Cardiac muscle cell (in vitro differentiated cells and primary cell): ENCODE measurements around the gene USP6. TPM values are rescaled to one million over a fixed set of nuclear protein-coding genes. Genes with fewer than 3 reads are reported as not detected.

Experiments
- DNase-seq, 2 donors: peaks; one replicate each; pipeline versions ENCODE4 v3.0.0 to v3.0.0-alpha.2; 2010 to 2017; ENCODE audit warnings: low read depth in 1 of 2, low spot score in 1 of 2
- H3K27ac ChIP-seq: fragments of 200-600 bp; sonication (generic); 2 replicates; pipeline ENCODE4 v1.5.1; 2016
- H3K27me3 ChIP-seq: fragments of 200-600 bp; sonication (generic); 2 replicates; pipeline ENCODE4 v1.6.0; 2016; ENCODE audit warnings: control low read depth
- H3K36me3 ChIP-seq: fragments of 200-600 bp; sonication (generic); 2 replicates; pipeline ENCODE4 v1.5.1; 2016; ENCODE audit warnings: control low read depth
- H3K4me1 ChIP-seq: fragments of 200-600 bp; sonication (generic); 2 replicates; pipeline ENCODE4 v1.8.1; 2017; ENCODE audit warnings: low read depth, mild to moderate bottlenecking, mixed run types
- H3K4me3 ChIP-seq: fragments of 200-600 bp; sonication (generic); 2 replicates; pipeline ENCODE4 v1.5.1; 2016; ENCODE audit warnings: mild to moderate bottlenecking
- H3K9me3 ChIP-seq: fragments of 200-600 bp; sonication (generic); 2 replicates; pipeline ENCODE4 v1.5.1; 2017; ENCODE audit warnings: low read depth, mild to moderate bottlenecking, control low read depth
- polyA plus RNA-seq: library from polyadenylated mRNA; unstranded; fragments of >200 nt; fragmentation: Nextera tagmentation; extraction: Ambion mirVana; gene quantifications from 2 replicates; pipeline ENCODE4 v1.2.1, GENCODE V29; 2016
- total RNA-seq: library from RNA; depleted of rRNA; stranded (reverse); fragments of >200 nt; gene quantifications from 2 replicates; pipeline ENCODE4 v1.2.3, GENCODE V29; 2016
- TF ChIP-seq, protein P1 (sequence below): IDR thresholded peaks from 2 replicates; pipeline ENCODE4 v1.5.1; 2012; ENCODE audit warnings: low read depth, mild to moderate bottlenecking, low read length

USP6 gene
- total and polyA plus RNA-seq, 2 experiments from 2014 or later, result 0.03 to 0.53 TPM

DNA sequence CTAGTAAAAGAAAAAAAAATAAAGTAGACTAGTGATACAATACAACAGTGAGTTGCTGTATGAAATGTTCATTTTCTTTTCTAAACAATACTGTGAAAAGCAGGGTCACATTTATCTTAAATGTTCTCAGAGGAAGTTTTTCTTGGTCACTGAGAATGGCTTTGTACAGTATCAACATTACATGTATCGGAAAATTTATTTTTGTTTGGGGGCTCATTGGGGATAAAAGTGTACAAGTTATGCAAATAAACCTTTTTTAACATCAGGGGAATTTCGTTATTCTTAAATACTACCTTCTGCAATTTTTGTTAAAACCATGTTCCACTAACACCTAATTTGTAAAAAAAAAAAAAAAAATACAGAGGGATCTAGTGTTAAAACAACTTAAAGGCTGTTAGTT lies 84.5 kb downstream of the USP6 start:
- TF ChIP-seq, protein P1, sequence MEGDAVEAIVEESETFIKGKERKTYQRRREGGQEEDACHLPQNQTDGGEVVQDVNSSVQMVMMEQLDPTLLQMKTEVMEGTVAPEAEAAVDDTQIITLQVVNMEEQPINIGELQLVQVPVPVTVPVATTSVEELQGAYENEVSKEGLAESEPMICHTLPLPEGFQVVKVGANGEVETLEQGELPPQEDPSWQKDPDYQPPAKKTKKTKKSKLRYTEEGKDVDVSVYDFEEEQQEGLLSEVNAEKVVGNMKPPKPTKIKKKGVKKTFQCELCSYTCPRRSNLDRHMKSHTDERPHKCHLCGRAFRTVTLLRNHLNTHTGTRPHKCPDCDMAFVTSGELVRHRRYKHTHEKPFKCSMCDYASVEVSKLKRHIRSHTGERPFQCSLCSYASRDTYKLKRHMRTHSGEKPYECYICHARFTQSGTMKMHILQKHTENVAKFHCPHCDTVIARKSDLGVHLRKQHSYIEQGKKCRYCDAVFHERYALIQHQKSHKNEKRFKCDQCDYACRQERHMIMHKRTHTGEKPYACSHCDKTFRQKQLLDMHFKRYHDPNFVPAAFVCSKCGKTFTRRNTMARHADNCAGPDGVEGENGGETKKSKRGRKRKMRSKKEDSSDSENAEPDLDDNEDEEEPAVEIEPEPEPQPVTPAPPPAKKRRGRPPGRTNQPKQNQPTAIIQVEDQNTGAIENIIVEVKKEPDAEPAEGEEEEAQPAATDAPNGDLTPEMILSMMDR, result no peak
- no peak overlapping the region for H3K4me3 ChIP-seq
- H3K27ac ChIP-seq, result no peak overlapping the region
- no peak for DNase-seq
- no peaks in the 10 kb centered on the region for H3K36me3 ChIP-seq
- H3K27me3 ChIP-seq, result no peaks in the 10 kb centered on the region
- H3K9me3 ChIP-seq, result no peaks in the 10 kb centered on the region
- H3K4me1 ChIP-seq, result no peaks in the 10 kb centered on the region

DNA sequence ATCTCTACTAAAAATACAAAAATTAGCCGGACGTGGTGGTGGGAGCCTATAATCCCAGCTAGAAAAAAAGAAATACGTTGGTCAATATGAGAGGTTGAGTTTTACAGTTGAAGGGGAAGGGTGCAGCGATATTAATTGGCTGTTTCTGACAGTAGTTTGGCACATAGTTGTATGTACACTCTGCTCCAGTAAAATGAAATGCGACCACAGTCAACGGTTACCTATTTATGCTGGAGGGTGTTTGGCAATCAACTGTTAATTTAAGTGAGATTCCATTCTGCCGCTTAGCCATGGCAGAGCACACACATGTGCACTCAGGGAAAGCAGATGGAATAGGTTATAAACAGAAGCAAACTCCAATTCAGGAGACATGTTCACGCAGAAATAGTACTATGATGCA lies 85.2 kb downstream of the USP6 start:
- TF ChIP-seq, protein P1, result no peak
- no peaks in the 10 kb centered on the region for H3K36me3 ChIP-seq
- H3K4me3 ChIP-seq, result no peak overlapping the region

DNA sequence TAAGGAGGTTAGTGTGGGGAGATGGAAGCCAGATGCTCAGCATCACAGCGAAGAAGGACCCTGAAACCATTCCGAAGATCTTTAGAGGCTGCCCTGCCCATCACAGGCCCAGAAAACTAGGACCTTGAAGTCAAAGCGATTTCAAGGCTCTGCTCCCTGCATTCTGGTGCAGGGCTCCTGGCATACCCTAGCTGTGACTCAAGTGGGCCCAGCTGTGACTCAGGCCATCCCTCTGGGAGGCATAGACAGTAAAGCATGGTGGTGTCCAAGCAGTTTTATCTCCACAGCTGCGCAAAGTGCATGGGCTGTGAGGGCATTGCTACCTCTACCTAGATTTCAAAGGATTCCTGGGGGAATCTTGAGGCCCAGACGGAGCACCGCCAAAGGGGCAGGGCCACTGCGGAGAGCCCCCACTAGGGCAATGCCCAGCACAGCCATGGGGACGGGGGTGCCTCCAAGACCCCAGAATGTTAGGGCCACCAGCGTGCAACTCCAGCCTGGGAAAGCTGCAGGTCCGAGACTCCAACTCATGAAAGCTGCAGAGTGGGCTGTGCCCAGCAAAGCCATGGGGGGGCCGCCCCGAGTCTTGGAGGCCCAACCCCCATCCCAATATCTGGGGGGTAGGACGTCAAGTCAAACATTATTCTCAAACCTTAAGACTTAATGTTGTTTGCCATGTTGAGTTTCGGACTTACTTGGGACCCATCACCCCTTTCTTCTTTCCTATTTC lies 87.5 kb downstream of the USP6 start:
- DNase-seq, result no peak
- Histone ChIP-seq H3K27ac (no peak overlapping the region), H3K27me3 (no peaks in the 10 kb centered on the region), H3K4me1 (no peaks in the 10 kb centered on the region), H3K36me3 (no peaks in the 10 kb centered on the region), H3K9me3 (no peaks in the 10 kb centered on the region), H3K4me3 (no peak overlapping the region)
- TF ChIP-seq, protein P1, result no peak

More for the DNA sequence above, 85.2 kb downstream of the USP6 start:
- Histone ChIP-seq H3K27me3 (no peaks in the 10 kb centered on the region), H3K9me3 (no peaks in the 10 kb centered on the region), H3K27ac (no peak overlapping the region), H3K4me1 (no peaks in the 10 kb centered on the region)
- DNase-seq, result no peak

DNA sequence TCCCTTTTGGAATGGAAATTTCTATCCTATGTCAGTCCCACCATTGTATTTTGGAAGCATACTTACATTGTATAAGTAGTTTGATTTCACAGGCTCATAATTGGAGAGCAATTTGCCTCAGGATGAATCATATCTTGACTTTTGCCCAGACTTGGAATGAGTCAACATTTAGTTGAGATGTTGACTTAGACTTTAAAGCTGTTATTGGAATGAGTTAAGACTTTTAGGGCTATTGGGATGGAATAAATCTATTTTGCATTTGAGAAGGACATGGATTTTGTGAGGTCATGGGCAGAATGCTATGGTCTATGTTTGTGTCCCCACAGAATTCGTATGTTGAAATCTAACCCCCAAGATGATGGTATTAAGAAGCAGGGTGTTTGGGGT lies 88.1 kb downstream of the USP6 start:
- H3K27me3 ChIP-seq, result no peaks in the 10 kb centered on the region
- H3K4me1 ChIP-seq, result no peaks in the 10 kb centered on the region
- no peaks in the 10 kb centered on the region for H3K9me3 ChIP-seq
- DNase-seq, result peak in 1 of 2 donors; percentile 36
- no peak overlapping the region for H3K27ac ChIP-seq
- no peaks in the 10 kb centered on the region for H3K36me3 ChIP-seq
- no peak overlapping the region for H3K4me3 ChIP-seq
- TF ChIP-seq, protein P1, result no peak

DNA sequence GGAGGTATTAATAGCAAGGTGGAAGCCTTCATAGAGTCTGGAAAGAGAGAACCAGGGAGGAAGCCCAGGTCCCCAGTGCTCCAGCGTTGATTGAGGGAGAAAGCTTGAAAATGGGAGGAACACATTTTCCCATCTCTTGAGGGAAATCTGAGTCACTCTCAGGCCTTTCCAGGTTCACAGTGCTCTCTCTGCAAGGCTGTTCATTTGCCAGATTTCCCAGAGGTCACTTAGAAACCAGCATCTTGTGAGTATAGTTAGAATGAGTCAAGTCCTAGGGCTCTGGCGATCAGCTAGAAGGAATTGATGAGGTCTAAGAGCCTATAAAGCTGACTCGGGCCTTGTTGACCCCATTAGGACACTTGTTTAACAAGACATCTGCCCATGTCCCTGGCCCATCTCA lies 93.6 kb downstream of the USP6 start:
- no peak overlapping the region for H3K27ac ChIP-seq
- DNase-seq, result no peak
- TF ChIP-seq, protein P1, result no peak
- H3K4me1 ChIP-seq, result no peaks in the 10 kb centered on the region
- no peaks in the 10 kb centered on the region for H3K27me3 ChIP-seq
- H3K36me3 ChIP-seq, result no peaks in the 10 kb centered on the region
- H3K9me3 ChIP-seq, result no peaks in the 10 kb centered on the region
- no peak overlapping the region for H3K4me3 ChIP-seq
